Epidermal melanocyte (primary cell): ENCODE measurements around the gene ZNF81.
"Not testable (repeated sequence)": the region's sequence is repeated elsewhere in the genome, so short reads cannot be mapped to it uniquely, and the experiment has no call there.

Source experiments
- DNase-seq: peaks from one replicate; pipeline ENCODE4 v3.0.0; 2011; ENCODE audit warnings: low spot score; ENCODE audit not compliant: insufficient read length

Gene ZNF81

GRCh38 chrX:47931970-47932369, 95.3 kb downstream of the ZNF81 start:
- not testable (repeated sequence) for DNase-seq

- no peak for DNase-seq
Measured at GRCh38 chrX:47933946-47934345, 97.2 kb downstream of the ZNF81 start.

- no peak for DNase-seq
Measured at GRCh38 chrX:47936224-47936939, 99.7 kb downstream of the ZNF81 start.

GRCh38 chrX:47936940-47937317, 100.2 kb downstream of the ZNF81 start:
- no peak for DNase-seq

- DNase-seq, result no peak
Measured at GRCh38 chrX:47940448-47940847, 103.7 kb downstream of the ZNF81 start.

- DNase-seq, result no peak
Measured at GRCh38 chrX:47941423-47941822, 104.7 kb downstream of the ZNF81 start.

- not testable (repeated sequence) for DNase-seq
Measured at GRCh38 chrX:47955295-47955694, 118.6 kb downstream of the ZNF81 start.

GRCh38 chrX:47956016-47956415, 119.3 kb downstream of the ZNF81 start:
- no peak for DNase-seq

- not testable (repeated sequence) for DNase-seq
Measured at GRCh38 chrX:47958206-47958605, 121.5 kb downstream of the ZNF81 start.

GRCh38 chrX:47958761-47959342, 122.2 kb downstream of the ZNF81 start:
- DNase-seq, result no peak

GRCh38 chrX:47960406-47960805, 123.7 kb downstream of the ZNF81 start:
- DNase-seq, result no peak

GRCh38 chrX:47961830-47962229, 125.1 kb downstream of the ZNF81 start:
- not testable (repeated sequence) for DNase-seq

- DNase-seq, result not testable (repeated sequence)
Measured at GRCh38 chrX:47965526-47965925, 128.8 kb downstream of the ZNF81 start.
